ENCODE data around the gene NACC2. TPM values are rescaled to one million over a fixed set of nuclear protein-coding genes. Genes with fewer than 3 reads are reported as not detected.

NACC2 gene
- total and polyA plus RNA-seq, 9 of the 15 experiments (the other 6 are each of a cell fraction or from before 2014, with no cell fraction given): 0.70 to 25.1 (median 5.6) TPM

GRCh38 chr9:136006169-136006568, 88.9 kb downstream of the NACC2 start:
- Histone ChIP-seq H3K4me1 (replicated peaks in 1 of 2; ENCODE audit: control insufficient read depth in 2 of 2, insufficient read depth in 2 of 2, low read length in 2 of 2) (peaks cover 7 to 62% of the 10 kb centered on the region in 2 experiments), H3K36me3 (ENCODE audit: control insufficient read depth, insufficient read depth, low read length) (peaks cover 25% of the 10 kb centered on the region; the same call in 1 of the 3 replicates), H2AFZ (ENCODE audit: low read depth, low read length) (no peak overlapping the region), H4K20me1 (replicated peaks; ENCODE audit: control insufficient read depth, insufficient read depth, low read length) (no peaks in the 10 kb centered on the region; the same call in 1 of the 2 replicates), H3K4me2 (ENCODE audit: insufficient read depth, low read length) (no peak overlapping the region), H3K9me1 (ENCODE audit: control insufficient read depth, insufficient read depth, low read length) (peaks cover 18% of the 10 kb centered on the region), H3K4me3 (no peak overlapping the region), H3K9ac (ENCODE audit: insufficient read depth in 1 of 2, low read depth in 2 of 2, low read length in 2 of 2) (no peak overlapping the region), H3K9me3 (replicated peaks; ENCODE audit: control insufficient read depth, insufficient read depth, low read depth, low read length) (no peaks in the 10 kb centered on the region), H3K79me2 (ENCODE audit: control insufficient read depth, insufficient read depth, low read length) (no peaks in the 10 kb centered on the region), H3K27me3 (ENCODE audit: control insufficient read depth in 2 of 2, insufficient read depth in 2 of 2, low read length in 2 of 2) (no peaks in the 10 kb centered on the region), H3K27ac (ENCODE audit: extremely low read depth, low read depth, low read length) (no peak overlapping the region)
- ATAC-seq (no peak), FAIRE-seq (no peak), DNase-seq (ENCODE audit: extremely low read depth in 1 of 4, low spot score in 3 of 4) (no peak)
- 72% methylated on average over 5 of the region's 7 CpGs for WGBS (ENCODE audit: insufficient coverage, low coverage, missing lambda C conversion rate)
- in situ Hi-C loops (cut with MboI): no loop called here
- POLR2A ChIA-PET: interaction anchor here (1.4 kb wide), 1 partner anchor 8 kb away, joined by 6 read pairs; no protein-coding TSS in a partner anchor
- CTCF ChIA-PET (ENCODE audit: low intra/inter-chr PET ratio): no interaction called here
- no TSS peak for BruUV-seq (replicated peaks)
- intact Hi-C loops (cut with micrococcal nuclease): no loop called here
- TF ChIP-seq TBP (optimal IDR thresholded peaks at IDR 0.05; ENCODE audit: low read depth, low read length): no peak
- TF ChIP-seq HCFC1 (IDR thresholded peaks at IDR 0.05; ENCODE audit: low read depth, low read length): no peak
- no peak for TF ChIP-seq ZNF551 (CRISPR knock-in tag; IDR thresholded peaks at IDR 0.05)
- TF ChIP-seq TSC22D4 (tag; IDR thresholded peaks at IDR 0.05): no peak
- no peak for TF ChIP-seq ZHX1 (conservative IDR thresholded peaks at IDR 0.05; ENCODE audit: low read length)
- no peak for TF ChIP-seq ZFP1 (CRISPR knock-in tag; IDR thresholded peaks at IDR 0.05)
- TF ChIP-seq ZBTB1 (CRISPR knock-in tag; IDR thresholded peaks at IDR 0.05; ENCODE audit: borderline replicate concordance, low read depth): no peak
- no peak for TF ChIP-seq FOXJ3 (CRISPR knock-in tag; IDR thresholded peaks at IDR 0.05)

Measured in K562 (cell line).